Measurements from ENCODE around the gene GPR68. TPM values are rescaled to one million over a fixed set of nuclear protein-coding genes. Genes with fewer than 3 reads are reported as not detected.
"Not testable (repeated sequence)": the region's sequence is repeated elsewhere in the genome, so short reads cannot be mapped to it uniquely, and the experiment has no call there.

The GPR68 gene
- total RNA-seq, 1 donor from 2014 or later = 0.20 TPM

GRCh38 chr14:91200802-91201201 lies 43.7 kb downstream of the GPR68 start:
- not testable (repeated sequence) for DNase-seq (ENCODE audit: low read depth in 2 of 2)

- DNase-seq (ENCODE audit: low read depth in 2 of 2) = no peak
These were observed 46.9 kb downstream of the GPR68 start for GRCh38 chr14:91197631-91198030.

- no peak for DNase-seq (ENCODE audit: low read depth in 2 of 2)
These were observed 48.6 kb downstream of the GPR68 start for GRCh38 chr14:91195881-91196280.

GRCh38 chr14:91193069-91193468 lies 51.4 kb downstream of the GPR68 start:
- DNase-seq (ENCODE audit: low read depth in 2 of 2) = no peak

- no peak for DNase-seq (ENCODE audit: low read depth in 2 of 2)
These were observed 53.7 kb downstream of the GPR68 start for GRCh38 chr14:91190853-91191252.

- no peak for DNase-seq (ENCODE audit: low read depth in 2 of 2)
These were observed 57.2 kb downstream of the GPR68 start for GRCh38 chr14:91187271-91187670.

- no peak for DNase-seq (ENCODE audit: low read depth in 2 of 2)
These were observed 57.9 kb downstream of the GPR68 start for GRCh38 chr14:91186515-91187066.

- DNase-seq (ENCODE audit: low read depth in 2 of 2) = no peak
These were observed 58.8 kb downstream of the GPR68 start for GRCh38 chr14:91185721-91186120.

GRCh38 chr14:91184559-91184958 lies 59.9 kb downstream of the GPR68 start:
- no peak for DNase-seq (ENCODE audit: low read depth in 2 of 2)

- not testable (repeated sequence) for DNase-seq (ENCODE audit: low read depth in 2 of 2)
These were observed 61.8 kb downstream of the GPR68 start for GRCh38 chr14:91182753-91183152.

Other genes with a start within 250 kb of the GPR68 start
- gene RPS6KA5, start 184.1 kb downstream of the GPR68 start, total RNA-seq = 0.65 and 1.2 TPM in 2 replicates
- gene DGLUCY, start 130.6 kb downstream of the GPR68 start, total RNA-seq = 29.0 and 30.1 TPM in 2 replicates
- 12.0 and 13.7 TPM in 2 replicates for gene CCDC88C, start 173.1 kb upstream of the GPR68 start, total RNA-seq

Data from lung microvascular endothelial cell (primary cell).